Chondrocyte (in vitro differentiated cells): ENCODE results near the gene ALG2. TPM values are rescaled to one million over a fixed set of nuclear protein-coding genes. Genes with fewer than 3 reads are reported as not detected.

Source experiments
- DNase-seq: peaks from one replicate; pipeline ENCODE4 v3.0.0; 2021; ENCODE audit warnings: mixed read lengths, low spot score
- H3K27ac Mint-ChIP-seq: one replicate; pipeline ENCODE4 v1.8.0; 2021; ENCODE audit warnings: mild to moderate bottlenecking, moderate library complexity, mixed read lengths; ENCODE audit not compliant: unreplicated experiment
- H3K27me3 Mint-ChIP-seq: 2 replicates; pipeline ENCODE4 v1.8.0; 2021; ENCODE audit warnings: low read depth, mixed read lengths
- H3K36me3 Mint-ChIP-seq: 2 replicates; pipeline ENCODE4 v1.8.0; 2021; ENCODE audit warnings: low read depth, mixed read lengths
- H3K4me1 Mint-ChIP-seq: 2 replicates; pipeline ENCODE4 v1.8.0; 2021; ENCODE audit warnings: low read depth, mild to moderate bottlenecking, mixed read lengths
- H3K4me3 Mint-ChIP-seq: one replicate; pipeline ENCODE4 v1.8.0; 2021; ENCODE audit warnings: mild to moderate bottlenecking, moderate library complexity, mixed read lengths; ENCODE audit not compliant: unreplicated experiment
- H3K9me3 Mint-ChIP-seq: 2 replicates; pipeline ENCODE4 v1.8.0; 2021; ENCODE audit warnings: low read depth, mixed read lengths
- CTCF ChIP-seq: fragments of 200-600 bp; sonication (generic); IDR thresholded peaks from 2 replicates; pipeline ENCODE4 v1.5.0; 2021; ENCODE audit warnings: antibody characterized with exemption, mild to moderate bottlenecking, moderate library complexity
- total RNA-seq: library from RNA; stranded (reverse); gene quantifications from 3 replicates; pipeline ENCODE4 v1.2.1, GENCODE V29; 2021

The ALG2 gene
- total RNA-seq, 1 donor from 2014 or later = 33.9 TPM

GRCh38 chr9:99259231-99259918, 37.6 kb upstream of the ALG2 start:
- H3K9me3 Mint-ChIP-seq = no peaks in the 10 kb centered on the region
- H3K27me3 Mint-ChIP-seq = no peaks in the 10 kb centered on the region
- H3K4me1 Mint-ChIP-seq = peaks cover 5% of the 10 kb centered on the region
- DNase-seq = peak; percentile 91
- peaks cover 2% of the 10 kb centered on the region for H3K36me3 Mint-ChIP-seq
- H3K4me3 Mint-ChIP-seq = peak overlapping the region; percentile 51
- no peak overlapping the region for H3K27ac Mint-ChIP-seq
- TF ChIP-seq CTCF = no peak

DNA sequence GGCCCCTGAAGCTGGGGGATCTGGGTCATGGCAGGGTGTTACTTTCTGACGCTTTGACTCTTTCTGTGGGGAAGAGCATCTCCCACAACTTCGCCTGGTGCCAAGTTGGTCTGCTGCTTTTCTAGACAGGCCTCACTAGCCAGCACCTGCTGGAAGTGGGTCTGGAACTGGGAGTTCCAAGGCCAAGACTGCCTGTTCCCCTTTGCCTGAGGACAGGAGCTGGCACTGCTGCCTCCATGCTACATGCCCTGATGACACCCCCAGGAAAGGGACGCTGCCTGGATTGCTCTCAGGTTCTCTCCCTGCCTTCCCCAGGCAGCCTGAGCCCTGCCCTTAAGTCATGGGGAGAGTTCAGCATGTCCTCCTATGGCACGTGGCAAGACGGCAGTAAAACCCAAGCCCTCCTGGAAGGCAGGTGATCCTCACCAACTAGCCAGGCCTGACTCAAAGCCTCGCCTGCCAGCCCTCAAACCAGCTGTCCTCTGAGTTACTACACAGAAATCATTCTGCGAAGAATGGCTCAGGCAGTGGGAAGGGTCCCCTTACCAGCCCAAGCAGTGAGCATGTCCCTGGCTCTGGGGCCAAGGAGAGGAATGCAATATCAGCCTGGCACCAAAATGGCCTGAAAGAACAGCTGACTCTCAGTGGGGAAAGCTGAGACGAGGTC, 36.1 kb upstream of the ALG2 start:
- Mint-ChIP-seq H3K27ac (no peak overlapping the region), H3K4me1 (peaks cover 5% of the 10 kb centered on the region), H3K4me3 (no peak overlapping the region), H3K27me3 (no peaks in the 10 kb centered on the region), H3K36me3 (no peaks in the 10 kb centered on the region), H3K9me3 (no peaks in the 10 kb centered on the region)
- no peak for TF ChIP-seq CTCF
- DNase-seq = no peak

GRCh38 chr9:99255651-99256050, 33.9 kb upstream of the ALG2 start:
- Mint-ChIP-seq H3K4me1 (peaks cover 5% of the 10 kb centered on the region), H3K27ac (no peak overlapping the region), H3K27me3 (no peaks in the 10 kb centered on the region), H3K9me3 (no peaks in the 10 kb centered on the region), H3K36me3 (no peaks in the 10 kb centered on the region), H3K4me3 (no peak overlapping the region)
- no peak for DNase-seq
- no peak for TF ChIP-seq CTCF

DNA sequence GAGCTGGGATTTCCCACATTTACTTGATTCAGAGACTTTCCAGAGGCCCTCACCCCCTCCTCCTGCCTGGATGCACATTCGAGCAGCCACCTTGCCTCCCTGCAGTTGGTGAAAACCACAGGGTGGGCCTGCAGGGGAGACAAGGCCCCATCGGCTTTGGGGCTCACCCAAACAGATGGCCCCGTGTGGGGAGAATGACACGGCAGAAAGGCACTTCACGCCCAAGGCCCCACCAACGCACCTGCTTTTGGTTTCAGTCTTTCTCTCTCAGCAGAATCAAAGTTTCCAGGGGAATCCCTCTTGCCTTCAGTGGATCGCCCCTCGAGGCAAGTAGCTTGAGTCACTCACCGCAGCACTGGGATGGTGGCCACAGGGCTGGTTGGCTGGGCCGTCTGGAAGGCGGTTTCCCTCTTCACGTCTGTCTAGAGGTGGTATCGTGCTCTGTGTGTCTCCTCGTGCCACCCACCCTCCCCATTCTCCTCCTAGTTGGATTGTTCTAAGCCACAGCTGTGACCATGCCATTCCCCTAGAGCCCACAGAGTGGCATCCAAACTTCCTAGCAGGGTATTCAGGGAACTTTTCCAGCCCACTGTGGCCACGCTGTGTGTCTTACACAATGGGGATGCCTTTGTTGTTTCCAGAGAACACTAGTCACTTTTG, 32.2 kb upstream of the ALG2 start:
- DNase-seq = no peak
- H3K4me3 Mint-ChIP-seq = no peak overlapping the region
- no peaks in the 10 kb centered on the region for H3K27me3 Mint-ChIP-seq
- H3K9me3 Mint-ChIP-seq = no peaks in the 10 kb centered on the region
- H3K27ac Mint-ChIP-seq = no peak overlapping the region
- peaks cover 6% of the 10 kb centered on the region for H3K4me1 Mint-ChIP-seq
- no peak for TF ChIP-seq CTCF
- no peaks in the 10 kb centered on the region for H3K36me3 Mint-ChIP-seq

DNA sequence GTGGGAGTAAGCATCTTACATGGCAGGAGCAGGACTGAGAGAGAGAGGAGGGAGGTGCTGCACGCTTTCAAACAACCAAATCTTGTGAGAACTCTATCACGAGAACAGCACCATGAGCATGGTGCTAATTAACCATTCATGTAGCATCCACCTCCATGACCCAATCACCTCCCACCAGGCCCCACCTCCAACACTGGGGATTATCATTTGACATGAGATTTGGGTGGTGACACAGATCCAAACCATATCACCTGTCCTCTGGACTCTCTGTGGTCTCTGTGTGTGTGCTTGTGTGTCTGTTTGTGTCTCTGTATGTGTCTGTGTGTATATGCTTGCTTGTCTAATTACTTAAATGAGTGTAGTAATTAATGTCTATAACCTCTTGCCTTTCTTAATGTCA, 31.4 kb upstream of the ALG2 start:
- H3K27me3 Mint-ChIP-seq = no peaks in the 10 kb centered on the region
- H3K36me3 Mint-ChIP-seq = no peaks in the 10 kb centered on the region
- no peak for DNase-seq
- TF ChIP-seq CTCF = no peak
- H3K9me3 Mint-ChIP-seq = no peaks in the 10 kb centered on the region
- no peak overlapping the region for H3K27ac Mint-ChIP-seq
- peaks cover 6% of the 10 kb centered on the region for H3K4me1 Mint-ChIP-seq
- no peak overlapping the region for H3K4me3 Mint-ChIP-seq
